ENCODE results near the gene KLHL18.
"Not testable (repeated sequence)": the region's sequence is repeated elsewhere in the genome, so short reads cannot be mapped to it uniquely, and the experiment has no call there.

Gene KLHL18

DNA sequence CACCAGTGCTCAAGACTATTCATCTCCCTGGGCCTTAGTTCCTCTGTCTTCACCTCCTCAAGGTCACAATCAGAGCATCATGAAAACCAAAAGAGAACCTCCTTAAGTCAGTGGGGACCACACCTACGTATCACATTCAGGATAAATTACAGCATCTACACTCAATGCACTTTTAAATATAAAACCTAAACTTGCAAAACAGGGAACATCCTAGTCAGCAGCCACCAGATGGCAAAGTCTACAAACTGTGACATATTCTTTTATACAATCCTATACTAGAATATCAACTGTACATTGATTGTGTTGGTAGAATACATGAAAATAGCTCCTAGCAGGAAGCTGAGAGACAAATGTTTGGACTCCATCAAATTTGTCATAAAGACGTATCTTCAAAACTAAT is 8.1 kb upstream of the KLHL18 start:
- DNase-seq = no peak

DNA sequence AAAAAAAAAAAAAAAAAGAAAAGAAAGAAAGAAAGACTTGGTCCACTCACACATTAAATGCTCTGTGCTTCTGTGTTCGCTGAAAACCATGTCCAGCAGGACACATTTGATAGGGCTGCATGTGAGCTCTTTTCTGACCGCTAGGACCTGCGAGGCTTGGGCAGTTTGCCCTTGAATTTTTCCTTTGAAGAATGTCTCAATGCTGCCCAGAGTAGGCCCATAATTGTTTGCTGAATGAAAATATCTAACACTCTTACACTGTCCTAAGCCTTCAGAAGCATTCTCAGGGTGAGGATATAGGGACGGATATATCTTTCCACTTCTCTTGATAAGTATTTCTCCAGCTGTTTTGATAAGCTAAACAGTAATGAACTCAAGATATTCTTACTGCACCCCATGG is 6.2 kb upstream of the KLHL18 start:
- no peak for DNase-seq

DNA sequence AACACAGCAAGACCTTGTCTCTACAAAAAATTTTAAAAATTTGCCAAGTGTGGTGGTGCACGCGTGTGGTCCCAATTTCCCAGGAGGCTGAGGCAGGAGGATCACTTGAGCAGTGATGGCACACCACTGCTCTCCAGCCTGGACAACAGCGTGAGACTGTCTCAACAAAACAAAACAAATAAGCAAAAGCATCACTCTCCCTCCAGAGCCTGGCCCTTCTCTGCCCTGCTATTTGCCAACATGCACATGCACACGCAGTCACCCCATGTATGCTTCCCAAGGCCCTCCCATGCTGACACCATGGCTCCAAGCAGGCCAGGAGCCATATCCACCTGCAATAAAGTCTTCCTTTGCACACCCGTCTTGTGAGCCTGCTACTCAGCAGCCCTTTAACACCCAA is 2.2 kb upstream of the KLHL18 start:
- no peak for DNase-seq

DNA sequence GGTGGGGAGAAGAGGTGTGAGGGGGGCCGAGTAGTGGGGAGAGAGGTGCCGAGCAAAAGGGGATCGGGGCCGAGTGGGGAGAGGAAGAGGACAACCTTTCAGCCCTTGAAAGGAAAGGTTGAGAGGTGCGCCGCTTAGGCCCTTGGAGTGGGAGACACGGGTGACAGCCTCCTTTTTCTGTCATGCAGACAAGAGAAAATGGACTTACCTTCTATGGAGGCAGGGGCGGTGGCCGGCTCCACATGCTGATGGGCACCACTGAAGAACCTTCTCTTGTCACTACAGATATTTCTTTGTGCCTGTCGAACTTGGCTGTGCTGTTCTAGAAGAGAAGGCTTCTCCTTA is 421 bp downstream of the KLHL18 start:
- peak in 1 of 2 donors; percentile 46 for DNase-seq

DNA sequence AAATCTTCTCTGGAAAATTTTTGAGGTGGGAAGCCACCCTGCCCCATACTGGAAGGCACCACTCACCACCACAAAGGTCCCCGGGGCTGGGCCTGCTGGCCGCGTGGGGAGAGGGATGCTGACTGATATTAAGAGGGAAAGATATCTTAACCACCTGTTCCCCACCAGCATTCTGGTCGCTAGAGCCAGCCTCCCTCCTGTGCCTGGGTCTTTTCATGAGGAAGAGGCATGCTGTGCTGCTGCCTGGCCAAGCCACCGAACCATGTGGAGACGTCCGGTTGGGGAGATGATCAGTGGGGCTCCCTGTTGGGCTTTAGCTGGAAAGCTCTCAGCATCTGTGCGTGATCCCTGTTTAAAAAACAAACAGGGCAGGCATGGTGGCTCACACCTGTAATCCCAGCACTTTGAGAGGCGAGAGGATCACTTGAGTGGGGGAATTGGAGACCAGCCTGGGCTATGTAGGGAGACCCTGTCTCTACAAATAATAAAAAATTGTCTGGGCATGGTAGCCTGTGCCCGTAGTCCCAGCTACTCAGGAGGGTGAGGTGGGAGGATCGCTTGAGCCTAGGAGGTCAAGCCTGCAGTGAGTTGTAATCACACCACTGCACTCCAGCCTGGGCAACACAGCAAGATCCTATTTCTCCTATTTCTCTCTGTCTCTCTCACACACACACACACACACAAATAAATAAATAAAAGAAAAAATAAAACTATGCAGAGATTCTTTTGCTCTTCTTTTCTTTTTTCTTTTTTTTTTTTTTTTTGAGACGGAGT is 1.0 kb downstream of the KLHL18 start:
- no peak for DNase-seq

DNA sequence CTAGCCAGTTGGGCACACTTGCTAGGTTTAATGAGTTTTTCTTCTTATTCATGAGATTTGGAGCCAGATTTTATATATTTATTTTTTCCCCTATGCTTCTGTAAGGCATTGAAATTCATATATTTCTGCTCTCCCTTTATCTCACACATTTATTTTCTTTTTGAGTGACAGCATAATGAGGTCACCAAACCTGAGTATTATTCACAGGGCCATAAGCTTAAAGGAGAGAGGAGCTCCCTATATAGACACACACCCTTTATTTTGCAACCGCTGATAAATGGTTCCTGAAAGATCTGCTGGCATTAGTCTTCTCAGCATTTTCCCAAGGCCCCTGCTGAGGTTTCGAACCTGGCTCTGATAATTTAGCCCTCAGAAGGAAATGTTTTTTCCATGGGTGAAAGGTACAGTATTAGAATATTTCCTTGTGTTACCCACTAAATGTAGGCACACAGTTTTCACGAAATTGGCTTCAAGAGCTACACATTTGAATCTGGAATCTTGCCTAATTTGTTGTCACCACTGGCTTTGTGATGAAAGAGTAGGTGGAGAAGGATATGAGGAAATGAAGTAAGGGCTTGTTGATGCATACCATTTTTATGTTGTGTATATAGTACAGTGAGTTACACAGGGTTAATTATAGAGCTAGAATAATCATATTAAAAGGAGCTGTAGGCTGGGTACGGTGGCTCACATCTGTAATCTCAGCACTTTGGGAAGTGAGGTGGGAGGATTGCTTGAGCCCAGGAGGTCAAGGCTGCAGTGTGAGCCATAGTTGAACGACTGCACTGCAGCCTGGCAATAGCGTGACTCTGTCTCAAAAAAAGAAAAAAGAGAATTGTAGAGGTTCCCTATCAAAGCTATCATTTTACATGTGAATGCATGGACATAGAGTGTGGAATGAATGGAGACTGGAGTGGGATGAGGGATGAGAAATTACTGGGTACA is 6.5 kb downstream of the KLHL18 start:
- no peak for DNase-seq

DNA sequence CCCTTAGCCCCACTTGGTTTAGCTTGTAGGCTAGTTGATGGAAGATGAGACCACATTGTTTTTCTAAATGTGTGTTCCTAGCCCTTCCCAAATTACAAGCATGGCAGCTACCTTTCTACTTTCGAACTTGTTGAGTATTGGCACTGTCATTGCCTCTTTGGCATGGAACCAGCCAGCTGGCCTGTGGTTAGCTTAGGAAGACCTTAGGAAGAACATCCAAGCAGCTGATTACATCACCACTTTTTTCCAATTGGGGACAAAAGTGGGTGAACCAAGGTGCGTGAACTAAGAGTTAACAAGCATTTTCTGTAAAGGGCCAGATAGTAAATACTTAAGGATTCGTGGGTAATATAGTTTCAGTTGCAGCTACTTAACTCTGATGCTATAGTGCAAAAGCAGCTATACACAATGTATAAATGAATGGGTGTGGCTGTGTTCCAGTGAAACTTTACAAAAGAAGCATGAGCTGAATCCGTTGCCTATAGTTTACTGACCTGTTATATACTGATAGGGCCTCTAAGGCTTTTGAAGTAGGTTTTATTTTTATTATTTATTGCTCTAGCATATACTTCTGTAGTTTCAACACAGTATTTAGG is 8.5 kb downstream of the KLHL18 start:
- no peak for DNase-seq

DNA sequence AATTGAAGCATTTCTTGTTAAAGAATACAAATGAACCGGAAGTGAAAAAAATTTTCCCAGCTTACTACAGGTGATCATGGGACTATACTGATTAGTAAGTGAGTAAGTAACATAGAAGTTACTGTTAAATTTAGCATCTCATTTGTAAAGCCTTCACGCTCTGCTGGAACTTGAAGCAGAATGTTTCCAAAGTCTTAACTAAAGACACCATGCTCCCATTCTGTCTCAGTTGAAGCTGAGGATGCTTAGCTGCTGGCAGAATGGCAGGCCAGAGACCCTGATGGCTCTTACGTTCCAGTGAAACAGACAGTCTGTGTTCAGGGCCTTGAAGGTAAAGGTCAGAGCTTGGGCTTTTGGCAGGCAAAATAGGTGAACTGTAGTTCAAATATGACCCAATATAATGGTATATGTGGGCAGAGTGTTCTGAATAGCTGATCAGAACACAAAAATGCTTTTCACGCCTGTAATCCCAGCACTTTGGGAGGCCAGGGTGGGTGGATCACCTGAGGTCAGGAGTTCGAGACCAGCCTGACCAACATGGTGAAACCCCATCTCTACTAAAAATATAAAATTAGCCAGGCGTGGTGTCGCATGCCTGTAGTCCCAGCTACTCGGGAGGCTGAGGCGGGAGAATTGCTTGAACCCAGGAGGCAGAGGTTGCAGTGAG is 9.1 kb downstream of the KLHL18 start:
- not testable (repeated sequence) for DNase-seq

DNA sequence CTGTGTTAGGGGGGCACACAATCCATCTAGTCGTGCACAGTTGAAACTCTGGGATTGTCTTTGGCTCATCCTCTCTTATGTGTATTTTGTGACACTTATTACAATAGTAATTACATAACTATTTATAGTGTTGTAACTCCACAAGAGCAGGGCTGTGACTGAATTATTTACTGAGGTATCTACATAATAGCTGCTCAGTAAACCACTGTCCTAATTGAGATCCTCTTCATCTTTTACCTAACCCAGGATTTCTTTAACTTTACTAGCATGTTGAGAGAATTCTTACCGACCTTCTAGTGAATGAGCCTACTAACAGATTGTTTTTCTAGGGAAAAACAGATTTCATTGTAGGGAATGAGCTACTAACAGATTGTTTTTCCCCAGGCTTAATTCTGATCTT is 11.1 kb downstream of the KLHL18 start:
- DNase-seq = no peak

DNA sequence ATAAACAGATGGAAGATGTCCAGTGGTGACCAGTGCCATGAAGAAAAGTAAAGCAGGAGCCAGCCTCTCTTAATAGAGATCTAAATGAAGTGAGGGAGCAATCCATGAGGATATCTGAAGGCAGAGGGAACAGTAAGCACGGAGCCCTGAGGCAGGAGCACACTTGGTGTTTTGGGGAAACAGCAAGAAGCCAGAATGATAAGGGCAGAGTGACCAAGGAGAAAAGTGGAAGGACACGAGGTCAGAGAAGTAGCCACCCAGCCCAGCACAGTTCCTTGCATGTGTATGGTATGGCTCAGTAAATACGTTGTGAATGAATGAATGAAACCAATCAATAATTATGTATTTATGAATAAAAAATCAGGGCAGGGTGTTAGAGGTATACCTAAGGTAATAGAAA is 11.6 kb downstream of the KLHL18 start:
- DNase-seq = no peak

DNA sequence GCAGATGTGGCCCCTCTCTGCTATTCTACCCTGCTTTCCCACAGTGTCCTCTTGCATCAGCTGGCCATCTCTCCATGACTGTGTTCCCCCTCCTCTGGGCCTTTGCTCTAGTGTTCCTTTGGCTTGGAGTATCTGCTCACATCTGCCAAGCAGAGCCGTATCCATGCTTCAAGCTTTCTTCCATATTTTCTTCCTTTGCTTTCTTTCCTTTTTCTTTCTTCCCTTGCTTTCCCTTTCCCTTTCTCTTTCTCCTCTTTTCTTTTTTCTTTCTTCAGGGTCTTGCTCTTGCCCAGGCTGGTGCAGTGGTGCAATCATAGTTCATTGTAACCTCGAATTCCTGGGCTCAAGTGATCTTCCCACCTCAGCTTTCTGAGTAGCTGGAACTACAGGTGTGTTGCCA is 12.6 kb downstream of the KLHL18 start:
- no peak for DNase-seq

DNA sequence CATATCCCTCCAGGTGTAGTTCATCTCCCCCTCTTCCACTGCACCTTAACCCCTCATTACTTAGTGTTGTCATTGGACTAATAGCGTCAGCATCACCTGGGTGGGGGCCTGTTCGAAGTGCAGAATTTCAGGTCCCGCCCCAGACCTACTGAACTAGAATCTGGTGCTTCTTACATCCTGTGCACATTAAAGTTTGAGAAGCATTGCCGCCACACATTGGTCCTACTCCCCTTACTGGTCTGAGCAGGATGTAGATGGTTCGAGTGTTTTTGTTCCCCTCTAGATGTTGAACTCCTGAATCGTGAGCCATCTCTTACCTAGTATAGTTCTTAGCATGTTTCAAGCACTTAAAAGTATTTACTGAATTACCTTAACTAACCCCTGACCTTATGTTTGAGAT is 13.2 kb downstream of the KLHL18 start:
- no peak for DNase-seq

DNA sequence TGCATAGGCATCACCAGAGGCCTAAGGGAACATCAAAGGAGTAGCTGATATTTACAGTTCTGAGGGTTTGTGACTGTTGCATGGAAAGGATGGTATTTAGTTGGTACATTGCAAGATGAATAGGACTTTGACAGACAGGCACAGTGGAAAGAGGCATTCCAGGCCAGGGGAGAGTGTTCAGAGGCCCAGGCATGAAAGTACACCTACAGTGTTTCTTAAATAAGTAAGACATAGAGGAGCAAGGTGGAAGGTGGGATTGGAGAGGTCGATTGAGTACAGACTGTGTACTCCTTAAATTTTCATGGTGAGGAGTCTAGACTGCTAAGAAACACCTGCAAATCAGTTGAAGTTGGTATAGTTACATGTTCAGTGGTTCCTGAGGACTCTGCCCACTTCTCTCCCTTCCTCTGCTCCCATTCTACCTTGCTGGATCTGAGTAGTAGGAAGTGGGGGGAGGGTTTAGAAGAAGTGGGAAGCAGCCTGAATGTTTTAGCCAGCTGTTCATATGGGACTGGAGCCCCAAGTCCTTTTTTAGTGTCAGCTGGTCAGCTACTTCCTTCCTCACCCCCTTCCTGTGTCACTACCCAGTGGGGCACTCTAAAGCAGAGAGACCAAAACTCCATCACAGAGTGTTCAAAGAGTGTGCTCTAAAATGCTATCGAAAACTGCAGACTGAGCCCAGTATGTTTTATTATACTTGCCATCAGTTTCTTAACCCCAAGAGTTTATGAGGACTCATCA is 14.0 kb downstream of the KLHL18 start:
- no peak for DNase-seq

DNA sequence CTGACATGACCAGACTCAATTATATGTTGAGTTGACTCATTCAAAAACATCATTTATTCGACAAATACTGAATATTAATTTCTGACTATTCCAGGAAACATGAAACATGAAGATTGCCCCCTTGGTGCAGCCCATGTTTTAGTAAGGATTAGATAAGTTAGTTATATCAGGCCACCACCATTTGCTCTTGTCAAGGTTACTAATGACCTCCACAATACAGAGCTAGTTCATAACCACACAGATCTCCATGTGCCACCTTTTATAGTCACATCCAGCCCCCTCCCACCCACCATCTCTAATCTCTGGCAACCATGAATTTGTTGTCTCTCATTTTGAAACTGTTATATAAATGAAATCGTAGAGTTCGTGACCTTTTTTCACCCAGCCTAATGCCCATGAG is 15.7 kb downstream of the KLHL18 start:
- DNase-seq = no peak

DNA sequence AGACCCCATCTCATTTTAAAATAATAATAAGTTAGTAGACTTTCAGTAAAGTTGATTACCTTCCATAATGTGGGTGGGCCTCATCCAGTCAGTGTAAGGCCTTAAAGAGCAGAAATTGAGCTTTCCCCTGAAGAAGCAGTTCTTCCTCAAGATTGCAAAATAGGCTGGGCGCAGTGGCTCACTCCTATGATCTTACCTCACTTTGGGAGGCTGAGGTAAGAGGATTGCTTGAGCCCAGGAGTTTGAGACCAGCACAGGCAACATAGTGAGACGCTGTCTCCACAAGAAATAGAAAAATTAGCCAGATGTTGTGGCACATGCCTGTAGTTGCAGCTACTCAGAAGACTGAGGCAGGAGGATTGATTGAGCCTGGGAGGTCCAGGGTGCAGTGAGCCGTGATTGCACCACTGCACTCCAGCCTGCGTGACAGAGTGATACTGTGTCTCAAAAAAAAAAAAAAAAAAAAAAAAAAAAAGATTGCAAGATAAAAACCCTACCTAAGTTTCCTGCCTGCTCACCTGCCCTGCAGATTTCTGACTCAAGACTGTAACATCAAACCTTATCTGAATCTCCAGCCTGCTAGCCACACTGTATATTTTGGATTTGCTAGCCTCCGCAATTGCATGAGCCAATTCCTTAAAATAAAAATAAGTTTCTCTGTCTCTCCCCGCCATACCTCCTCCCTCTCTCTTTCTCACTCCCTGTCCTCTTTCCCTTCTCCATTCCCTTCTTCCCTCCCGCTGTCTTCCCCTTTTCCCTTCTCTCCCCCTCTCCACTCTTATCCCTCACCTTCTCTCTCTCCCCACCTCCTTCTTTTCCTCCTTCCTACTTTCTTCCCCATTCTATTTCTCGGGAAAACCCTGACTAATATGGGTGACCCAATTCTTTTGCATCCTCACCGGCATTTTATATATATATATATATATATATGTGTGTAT is 16.9 kb downstream of the KLHL18 start:
- DNase-seq = no peak

DNA sequence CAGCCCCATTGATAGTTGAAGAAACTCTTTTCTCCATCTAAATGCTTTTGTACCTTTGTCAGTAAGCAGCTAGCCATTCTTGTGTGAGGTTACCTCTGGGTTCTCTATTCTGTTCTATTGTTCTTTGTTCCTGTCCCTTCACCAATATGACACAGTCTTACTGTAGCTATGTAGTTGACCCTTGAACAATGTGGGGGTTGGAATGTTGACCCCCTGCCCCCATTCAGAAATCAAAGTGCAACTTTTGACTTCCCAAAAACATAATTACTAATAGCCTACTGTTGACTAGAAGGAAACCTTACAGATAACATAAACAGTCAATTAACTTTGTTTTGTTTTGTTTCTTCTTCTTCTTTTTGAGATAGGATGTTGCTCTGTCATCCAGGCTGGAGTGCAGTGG is 18.7 kb downstream of the KLHL18 start:
- no peak for DNase-seq

DNA sequence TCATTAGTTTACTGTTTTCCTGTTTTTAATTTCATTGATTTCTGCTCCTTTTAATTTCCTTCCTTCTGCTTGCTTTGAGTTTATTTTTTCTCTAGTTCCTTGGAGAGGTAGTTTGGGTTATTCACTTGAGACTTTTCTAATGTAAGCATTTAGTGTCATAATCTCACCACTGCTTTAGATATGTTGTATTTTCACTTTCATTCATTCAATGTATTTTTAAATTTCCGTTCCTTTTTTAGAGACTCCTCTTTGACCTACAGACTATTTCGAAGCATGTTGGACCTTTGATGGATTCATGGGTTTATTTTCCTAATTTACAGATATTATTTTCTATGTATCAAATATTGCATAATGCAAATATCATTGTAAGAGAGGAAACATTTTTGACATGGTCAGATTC is 23.3 kb downstream of the KLHL18 start:
- DNase-seq = no peak

DNA sequence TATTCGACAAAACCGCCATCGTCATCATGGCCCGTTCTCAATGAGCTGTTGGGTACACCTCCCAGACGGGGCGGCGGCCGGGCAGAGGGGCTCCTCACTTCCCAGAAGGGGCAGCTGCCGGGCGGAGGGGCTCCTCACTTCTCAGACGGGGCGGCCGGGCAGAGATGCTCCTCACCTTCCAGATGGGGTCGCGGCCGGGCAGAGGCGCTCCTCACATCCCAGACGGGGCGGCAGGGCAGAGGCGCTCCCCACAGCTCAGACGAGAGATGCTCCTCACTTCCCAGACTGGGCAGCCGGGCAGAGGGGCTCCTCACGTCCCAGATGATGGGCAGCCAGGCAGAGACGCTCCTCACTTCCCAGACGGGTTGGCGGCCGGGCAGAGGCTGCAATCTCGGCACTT is 26.5 kb downstream of the KLHL18 start:
- DNase-seq = not testable (repeated sequence)

DNA sequence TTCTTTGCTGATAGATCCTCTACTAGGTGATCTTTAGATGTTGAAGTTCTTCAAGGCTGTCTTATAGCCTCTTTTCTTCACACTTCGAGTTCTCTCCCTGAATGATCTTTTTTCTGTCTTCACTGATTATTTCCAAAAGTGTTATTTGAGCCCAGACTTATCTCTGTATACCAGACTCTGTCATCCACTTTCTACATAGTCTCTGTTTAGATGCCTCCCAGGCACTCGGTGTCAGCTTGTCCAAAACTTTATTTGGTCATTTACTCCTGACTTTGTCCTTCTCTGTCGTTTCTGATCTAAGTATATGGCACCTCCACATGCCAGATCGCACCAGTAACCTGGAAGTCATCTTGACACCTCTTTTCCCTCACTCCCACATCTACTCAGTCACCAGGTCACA is 27.6 kb downstream of the KLHL18 start:
- DNase-seq = no peak

DNA sequence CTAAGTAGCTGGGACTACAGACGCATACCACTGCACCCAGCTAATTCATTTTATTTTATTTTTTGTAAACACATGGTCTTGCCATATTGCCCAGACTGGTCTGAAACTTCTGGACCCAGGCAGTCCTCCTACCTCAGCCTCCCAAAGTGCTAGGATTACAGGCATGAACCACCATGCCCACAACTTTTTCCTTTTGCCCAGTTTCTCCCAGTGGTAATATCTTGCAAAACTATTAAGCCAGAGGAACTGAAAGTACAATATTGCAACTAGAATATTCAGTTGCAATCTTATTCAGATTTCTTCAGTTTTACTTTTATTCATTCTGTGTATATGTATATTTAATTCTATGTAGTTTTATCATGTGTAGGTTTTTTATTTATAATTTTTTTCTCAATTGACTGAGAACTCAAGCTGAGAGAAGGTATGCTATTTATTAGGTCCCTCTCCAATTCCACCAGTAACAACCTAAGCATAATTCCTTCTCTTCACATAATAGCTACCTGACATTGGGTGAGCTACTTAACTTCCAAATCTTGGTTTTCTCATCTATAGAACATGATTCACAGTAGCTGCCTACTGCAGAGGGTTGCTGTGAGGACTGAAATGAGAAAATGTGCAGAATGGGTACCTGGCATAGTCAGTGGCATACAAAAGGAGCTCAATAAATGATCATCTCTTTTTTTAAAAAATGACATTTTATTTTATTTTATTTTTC is 30.8 kb downstream of the KLHL18 start:
- DNase-seq = no peak

All from bone marrow (tissue), 2 donors.